ENCODE measurements around the gene ADSL. TPM values are rescaled to one million over a fixed set of nuclear protein-coding genes. Genes with fewer than 3 reads are reported as not detected.

Gene ADSL
- total and polyA plus RNA-seq, 8 donors = 40.4 to 110 (median 101) TPM

DNA sequence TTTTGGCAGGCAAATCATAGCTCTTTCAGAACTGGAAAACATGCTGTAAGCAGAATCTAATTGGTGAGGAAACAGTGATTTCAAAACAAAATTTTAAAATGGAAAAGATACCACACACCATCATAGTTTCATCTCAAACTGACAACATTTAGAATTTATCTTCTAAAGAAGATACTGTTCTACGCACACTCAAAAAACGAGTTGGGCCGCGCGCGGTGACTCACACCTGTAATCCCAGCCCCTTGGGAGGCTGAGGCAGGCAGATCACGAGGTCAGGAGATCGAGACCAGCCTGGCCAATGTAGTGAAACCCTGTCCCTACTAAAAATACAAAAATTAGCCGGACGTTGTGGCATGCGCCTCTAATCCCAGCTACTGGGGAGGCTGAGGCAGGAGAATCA lies 44.2 kb upstream of the ADSL start:
- Histone ChIP-seq H3K27me3 (no peaks in the 10 kb centered on the region), H3K27ac (no peak overlapping the region), H3K9me3 (no peaks in the 10 kb centered on the region), H3K36me3 (peaks cover 0 to 82% of the 10 kb centered on the region in 2 donors), H3K4me1 (no peaks in the 10 kb centered on the region), H3K4me3 (no peak overlapping the region)
- ATAC-seq = no peak
- no peak for DNase-seq
- intact Hi-C loops (cut with DNase I) = no loop called here
- TF ChIP-seq CTCF (IDR thresholded peaks at IDR 0.05) = no peak

DNA sequence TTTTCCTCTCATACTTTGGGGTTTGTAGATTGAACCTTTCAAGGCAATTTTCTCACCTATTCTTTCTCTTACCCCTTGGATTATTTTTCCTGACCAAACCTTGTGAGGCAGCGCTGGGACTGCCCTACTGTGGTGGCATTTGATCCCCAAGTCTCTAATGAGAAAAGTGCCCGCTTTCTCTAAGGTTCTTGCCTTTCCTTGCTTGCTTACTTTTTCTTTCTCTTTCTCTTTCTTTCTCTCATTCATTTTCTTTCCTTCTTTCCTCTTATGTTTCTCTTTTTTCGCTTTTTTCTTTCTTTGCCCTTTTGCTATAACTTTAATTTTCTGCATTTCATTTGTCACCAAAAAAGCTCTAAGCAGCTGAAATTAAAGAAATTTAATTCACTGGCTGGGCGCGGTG lies 40.7 kb upstream of the ADSL start:
- H3K4me1 ChIP-seq = no peaks in the 10 kb centered on the region
- H3K9me3 ChIP-seq = no peaks in the 10 kb centered on the region
- no peak overlapping the region for H3K4me3 ChIP-seq
- intact Hi-C loops (cut with DNase I) = no loop called here
- H3K27ac ChIP-seq = no peak overlapping the region
- ATAC-seq (no peak), DNase-seq (no peak)
- peaks cover 0 to 92% of the 10 kb centered on the region in 2 donors for H3K36me3 ChIP-seq
- H3K27me3 ChIP-seq = no peaks in the 10 kb centered on the region
- no peak for TF ChIP-seq CTCF (IDR thresholded peaks at IDR 0.05)

DNA sequence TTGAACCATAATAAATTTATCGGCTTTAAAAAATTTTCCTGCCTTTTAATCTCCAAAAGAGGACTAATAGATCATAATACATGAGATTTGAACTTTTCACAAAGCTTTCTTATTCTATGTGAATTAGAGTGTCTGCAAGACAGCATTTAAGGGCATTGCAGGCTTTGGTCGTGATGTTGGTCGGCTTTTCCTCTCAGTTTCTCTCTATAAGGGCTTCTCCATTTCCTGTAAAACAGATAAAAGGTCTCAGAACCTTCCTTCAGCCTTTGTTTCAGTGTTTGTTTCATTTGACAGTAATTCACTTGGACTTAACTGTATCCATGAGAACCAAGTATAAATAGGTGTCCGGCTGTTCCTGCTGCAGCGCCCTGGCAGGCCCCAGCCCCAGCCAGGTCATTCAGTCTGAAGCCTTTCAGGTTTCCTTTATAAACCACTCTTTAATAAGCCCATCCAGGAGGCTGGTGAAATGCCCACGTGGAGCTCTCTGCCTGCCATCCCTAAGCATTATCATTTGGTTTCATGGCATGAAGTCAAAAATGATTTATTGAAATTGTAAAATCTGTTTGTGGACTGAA lies 37.2 kb upstream of the ADSL start:
- Histone ChIP-seq H3K27me3 (no peaks in the 10 kb centered on the region), H3K4me1 (peaks cover 0 to 13% of the 10 kb centered on the region in 2 donors), H3K27ac (no peak overlapping the region), H3K36me3 (peaks cover 0 to 94% of the 10 kb centered on the region in 2 donors), H3K4me3 (no peak overlapping the region), H3K9me3 (no peaks in the 10 kb centered on the region)
- intact Hi-C loops (cut with DNase I) = no loop called here
- DNase-seq (no peak), ATAC-seq (no peak)
- no peak for TF ChIP-seq CTCF (IDR thresholded peaks at IDR 0.05)

DNA sequence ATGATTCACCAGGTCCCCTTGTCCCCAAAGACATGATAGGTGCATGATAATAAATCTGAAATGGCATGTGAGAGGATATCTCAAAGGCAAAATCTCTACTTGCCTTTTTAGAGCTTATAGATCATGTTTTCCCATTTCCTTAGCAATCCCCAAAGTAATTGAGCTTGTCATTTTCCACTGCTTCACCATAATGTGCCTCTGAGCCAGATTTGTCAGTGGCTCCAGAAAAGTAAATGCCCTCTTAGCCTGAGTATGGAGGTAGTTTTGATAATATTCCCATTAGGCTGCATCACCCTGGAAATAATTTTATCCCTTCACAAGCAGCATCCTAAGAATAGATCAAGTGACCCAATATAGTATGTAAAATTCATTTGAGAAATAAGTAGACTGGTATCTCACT lies 36.7 kb upstream of the ADSL start:
- Histone ChIP-seq H3K9me3 (no peaks in the 10 kb centered on the region), H3K27me3 (no peaks in the 10 kb centered on the region), H3K36me3 (peaks cover 0 to 94% of the 10 kb centered on the region in 2 donors), H3K27ac (no peak overlapping the region), H3K4me3 (no peak overlapping the region), H3K4me1 (peaks cover 0 to 13% of the 10 kb centered on the region in 2 donors)
- TF ChIP-seq CTCF (IDR thresholded peaks at IDR 0.05) = no peak
- DNase-seq (no peak), ATAC-seq (no peak)
- intact Hi-C loops (cut with DNase I) = no loop called here

DNA sequence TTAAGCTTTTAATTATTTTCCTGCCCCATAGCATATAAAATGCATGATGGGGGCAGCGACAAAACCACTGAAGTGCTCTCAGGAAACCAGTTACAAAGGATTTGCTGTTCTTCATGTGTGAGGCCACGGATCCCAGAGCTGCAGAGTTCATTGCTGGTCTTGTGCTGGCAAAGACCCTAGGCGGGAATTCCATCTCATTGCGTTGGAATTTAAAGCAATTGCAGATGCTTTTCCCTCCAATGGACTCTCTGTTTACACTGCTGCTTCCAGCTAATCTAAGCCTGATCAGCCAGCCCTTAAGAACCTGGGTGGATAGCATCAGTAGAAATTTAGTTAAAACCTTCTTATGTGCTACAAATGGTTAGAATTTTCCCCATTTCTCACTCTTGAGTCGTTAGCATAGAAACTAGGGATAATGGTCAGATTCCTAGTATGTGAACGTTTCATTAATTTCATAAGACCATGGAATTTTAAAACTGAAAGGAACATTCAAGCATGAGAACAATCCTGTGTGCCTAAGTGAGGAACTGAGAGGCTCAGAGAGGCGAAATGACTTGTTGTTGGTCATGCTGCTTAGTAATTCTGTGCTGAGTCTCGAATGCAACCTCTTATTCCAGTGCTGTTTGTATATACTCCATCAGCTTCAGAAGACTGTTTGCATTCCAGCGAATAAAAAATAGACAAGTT lies 36.1 kb upstream of the ADSL start:
- no peaks in the 10 kb centered on the region for H3K9me3 ChIP-seq
- no peak for ATAC-seq
- no peak for TF ChIP-seq CTCF (IDR thresholded peaks at IDR 0.05)
- intact Hi-C loops (cut with DNase I) = no loop called here
- peaks cover 2 to 97% of the 10 kb centered on the region in 2 donors for H3K36me3 ChIP-seq
- no peak for DNase-seq
- no peaks in the 10 kb centered on the region for H3K27me3 ChIP-seq
- H3K27ac ChIP-seq = no peak overlapping the region
- H3K4me1 ChIP-seq = peaks cover 0 to 13% of the 10 kb centered on the region in 2 donors
- no peak overlapping the region for H3K4me3 ChIP-seq
